HEK293 (cell line): ENCODE results near the gene ADAR.

Source experiments
- CTCF ChIA-PET: fragments of 350-600 bp; formaldehyde crosslinking; extraction: SDS; loops from one replicate; lab custom pipeline; 2021; ENCODE audit warnings: antibody characterized with exemption; lab: Yijun Ruan, JAX
- POLR2A ChIA-PET: fragments of 300-600 bp; formaldehyde crosslinking; extraction: SDS; loops from one replicate; lab custom pipeline; 2020; ENCODE audit warnings: antibody characterized with exemption, inconsistent platforms; lab: Yijun Ruan, JAX
- H3K27ac ChIP-seq: fragments of 200-500 bp; sonication (Bioruptor generic); 2 replicates; pipeline ENCODE4 v1.5.1; 2014; ENCODE audit warnings: low read depth, low read length, control low read depth, inconsistent platforms; ENCODE audit errors: extremely low read depth
- H3K36me3 ChIP-seq, 2 experiments: fragments of 200-500 bp in 1 of 2; sonication (Bioruptor generic) in 1 of 2; 1 replicate in 1 of 2; 2 replicates in 1 of 2; pipeline ENCODE4 v1.5.1; 2014 to 2017; ENCODE audit warnings: inconsistent platforms in 2 of 2, low read length in 2 of 2; ENCODE audit not compliant: control insufficient read depth in 2 of 2, insufficient read depth in 1 of 2
- H3K4me1 ChIP-seq: fragments of 200-500 bp; sonication (Bioruptor generic); 2 replicates; pipeline ENCODE4 v1.5.1; 2014; ENCODE audit warnings: mild to moderate bottlenecking, low read length, inconsistent platforms; ENCODE audit not compliant: control insufficient read depth, insufficient read depth
- H3K4me3 ChIP-seq: 2 replicates; pipeline ENCODE4 v1.5.1; 2011; ENCODE audit warnings: low read depth, mild to moderate bottlenecking, control low read depth, low read length, moderate library complexity
- H3K9me3 ChIP-seq: fragments of 200-500 bp; sonication (Bioruptor generic); 2 replicates; pipeline ENCODE4 v1.5.1; 2014; ENCODE audit warnings: low read depth, low read length, inconsistent platforms; ENCODE audit not compliant: control insufficient read depth, insufficient read depth
- FEZF1 ChIP-seq: fragments of 450-650 bp; formaldehyde crosslinking; IDR thresholded peaks from 2 replicates; pipeline ENCODE4 v1.5.1; 2016; ENCODE audit warnings: missing biosample characterization, missing genetic modification characterization
- GLIS1 ChIP-seq: fragments of 450-650 bp; formaldehyde crosslinking; IDR thresholded peaks from 2 replicates; pipeline ENCODE4 v1.5.1; 2016; ENCODE audit warnings: missing biosample characterization, missing genetic modification characterization
- WT1 ChIP-seq: fragments of 450-650 bp; formaldehyde crosslinking; IDR thresholded peaks from 2 replicates; pipeline ENCODE4 v1.5.1; 2016; ENCODE audit warnings: missing biosample characterization, missing genetic modification characterization
- ZBTB1 ChIP-seq: fragments of 450-650 bp; formaldehyde crosslinking; IDR thresholded peaks from 2 replicates; pipeline ENCODE4 v1.5.1; 2016; ENCODE audit warnings: missing biosample characterization, missing genetic modification characterization
- ZBTB17 ChIP-seq: fragments of 450-650 bp; formaldehyde crosslinking; IDR thresholded peaks from 2 replicates; pipeline ENCODE4 v1.5.1; 2016; ENCODE audit warnings: missing biosample characterization, missing genetic modification characterization
- ZBTB48 ChIP-seq: fragments of 450-650 bp; formaldehyde crosslinking; IDR thresholded peaks from 2 replicates; pipeline ENCODE4 v1.5.1; 2016; ENCODE audit warnings: missing biosample characterization, missing genetic modification characterization
- ZFHX2 ChIP-seq: fragments of 450-650 bp; formaldehyde crosslinking; conservative IDR thresholded peaks from 2 replicates; pipeline ENCODE4 v1.5.1; 2016; ENCODE audit warnings: missing biosample characterization, missing genetic modification characterization
- ZIC2 ChIP-seq: fragments of 450-650 bp; formaldehyde crosslinking; IDR thresholded peaks from 2 replicates; pipeline ENCODE4 v1.5.1; 2016; ENCODE audit warnings: missing biosample characterization, missing genetic modification characterization
- ZNF561 ChIP-seq: fragments of 450-650 bp; IDR thresholded peaks from 2 replicates; pipeline ENCODE4 v1.5.1; 2018; ENCODE audit warnings: missing biosample characterization, missing genetic modification characterization, borderline replicate concordance
- ZNF600 ChIP-seq: fragments of 450-650 bp; formaldehyde crosslinking; IDR thresholded peaks from 2 replicates; pipeline ENCODE4 v1.5.1; 2016; ENCODE audit warnings: missing biosample characterization, missing genetic modification characterization
- ZNF621 ChIP-seq: fragments of 450-650 bp; formaldehyde crosslinking; IDR thresholded peaks from 2 replicates; pipeline ENCODE4 v1.5.1; 2017; ENCODE audit warnings: missing biosample characterization, missing genetic modification characterization
- ZNF664 ChIP-seq: fragments of 450-650 bp; formaldehyde crosslinking; IDR thresholded peaks from 2 replicates; pipeline ENCODE4 v1.5.1; 2016; ENCODE audit warnings: missing biosample characterization, missing genetic modification characterization
- ZNF677 ChIP-seq: fragments of 450-650 bp; IDR thresholded peaks from 2 replicates; pipeline ENCODE4 v1.5.0; 2018; ENCODE audit warnings: missing biosample characterization, mild to moderate bottlenecking, missing genetic modification characterization, moderate library complexity
- ZNF701 ChIP-seq: fragments of 450-650 bp; formaldehyde crosslinking; IDR thresholded peaks from 2 replicates; pipeline ENCODE4 v1.5.1; 2016; ENCODE audit warnings: missing biosample characterization, missing genetic modification characterization
- ZSCAN23 ChIP-seq: fragments of 450-650 bp; formaldehyde crosslinking; IDR thresholded peaks from 2 replicates; pipeline ENCODE4 v1.5.1; 2016; ENCODE audit warnings: missing biosample characterization, missing genetic modification characterization
- TF ChIP-seq, protein P1 (sequence below): fragments of 450-650 bp; formaldehyde crosslinking; IDR thresholded peaks from 2 replicates; pipeline ENCODE4 v1.5.1; 2016; ENCODE audit warnings: missing biosample characterization, missing genetic modification characterization
- TF ChIP-seq, protein P2 (sequence below): fragments of 450-650 bp; formaldehyde crosslinking; IDR thresholded peaks from 2 replicates; pipeline ENCODE4 v1.5.1; 2017; ENCODE audit warnings: missing biosample characterization, missing genetic modification characterization
- TF ChIP-seq, protein P3 (sequence below): fragments of 450-650 bp; formaldehyde crosslinking; IDR thresholded peaks from 2 replicates; pipeline ENCODE4 v1.5.1; 2016; ENCODE audit warnings: missing biosample characterization, missing genetic modification characterization

The ADAR gene

DNA sequence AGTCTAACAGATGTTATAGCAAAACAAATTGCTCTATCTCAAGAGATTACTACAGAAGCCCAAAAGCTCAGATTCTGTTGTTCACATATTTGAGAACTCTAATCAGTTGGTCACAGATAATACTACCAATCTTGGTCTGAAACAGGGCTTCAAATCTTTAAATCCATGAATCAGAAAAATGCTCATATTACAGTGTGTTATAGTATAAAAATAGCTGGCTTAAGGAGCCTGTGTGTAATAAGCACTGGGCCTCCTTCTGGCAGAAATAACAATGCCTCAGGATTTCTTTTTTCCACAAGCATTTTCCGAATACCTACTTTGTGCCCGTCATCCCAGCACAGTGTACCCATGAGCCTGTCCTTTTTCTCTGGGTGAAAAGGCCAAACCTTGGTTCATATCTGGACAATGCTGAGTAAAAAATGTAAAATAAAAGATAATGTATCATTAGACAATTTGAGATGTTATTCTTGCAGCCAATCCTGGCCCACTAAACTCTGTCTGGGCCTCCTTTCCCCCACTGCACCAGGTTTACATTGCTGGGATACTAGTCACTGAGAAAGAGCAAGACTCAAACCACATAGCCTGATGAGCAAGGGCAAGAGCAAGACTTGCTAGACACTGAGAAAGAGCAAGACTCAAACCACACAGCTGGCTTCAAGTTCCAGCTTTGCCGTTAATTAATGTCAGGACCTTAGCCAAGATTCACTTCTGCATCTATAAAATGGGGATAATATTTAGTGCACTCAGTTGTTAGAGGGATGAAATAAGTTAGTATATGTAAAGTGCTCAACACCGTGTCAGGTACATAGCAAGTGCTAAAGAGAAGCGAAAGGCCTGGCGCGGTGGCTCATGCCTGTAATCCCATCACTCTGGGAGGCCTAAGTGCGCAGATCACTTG is 17.0 kb upstream of the ADAR start (continued):
- TF ChIP-seq, protein P1, sequence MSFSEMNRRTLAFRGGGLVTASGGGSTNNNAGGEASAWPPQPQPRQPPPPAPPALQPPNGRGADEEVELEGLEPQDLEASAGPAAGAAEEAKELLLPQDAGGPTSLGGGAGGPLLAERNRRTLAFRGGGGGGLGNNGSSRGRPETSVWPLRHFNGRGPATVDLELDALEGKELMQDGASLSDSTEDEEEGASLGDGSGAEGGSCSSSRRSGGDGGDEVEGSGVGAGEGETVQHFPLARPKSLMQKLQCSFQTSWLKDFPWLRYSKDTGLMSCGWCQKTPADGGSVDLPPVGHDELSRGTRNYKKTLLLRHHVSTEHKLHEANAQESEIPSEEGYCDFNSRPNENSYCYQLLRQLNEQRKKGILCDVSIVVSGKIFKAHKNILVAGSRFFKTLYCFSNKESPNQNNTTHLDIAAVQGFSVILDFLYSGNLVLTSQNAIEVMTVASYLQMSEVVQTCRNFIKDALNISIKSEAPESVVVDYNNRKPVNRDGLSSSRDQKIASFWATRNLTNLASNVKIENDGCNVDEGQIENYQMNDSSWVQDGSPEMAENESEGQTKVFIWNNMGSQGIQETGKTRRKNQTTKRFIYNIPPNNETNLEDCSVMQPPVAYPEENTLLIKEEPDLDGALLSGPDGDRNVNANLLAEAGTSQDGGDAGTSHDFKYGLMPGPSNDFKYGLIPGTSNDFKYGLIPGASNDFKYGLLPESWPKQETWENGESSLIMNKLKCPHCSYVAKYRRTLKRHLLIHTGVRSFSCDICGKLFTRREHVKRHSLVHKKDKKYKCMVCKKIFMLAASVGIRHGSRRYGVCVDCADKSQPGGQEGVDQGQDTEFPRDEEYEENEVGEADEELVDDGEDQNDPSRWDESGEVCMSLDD (tag by site-specific recombination), result no peak
- no peak for TF ChIP-seq ZBTB1 (tag by site-specific recombination)
- no peak for TF ChIP-seq ZNF677 (tag by site-specific recombination)
- no peak for TF ChIP-seq ZSCAN23 (tag by site-specific recombination)

DNA sequence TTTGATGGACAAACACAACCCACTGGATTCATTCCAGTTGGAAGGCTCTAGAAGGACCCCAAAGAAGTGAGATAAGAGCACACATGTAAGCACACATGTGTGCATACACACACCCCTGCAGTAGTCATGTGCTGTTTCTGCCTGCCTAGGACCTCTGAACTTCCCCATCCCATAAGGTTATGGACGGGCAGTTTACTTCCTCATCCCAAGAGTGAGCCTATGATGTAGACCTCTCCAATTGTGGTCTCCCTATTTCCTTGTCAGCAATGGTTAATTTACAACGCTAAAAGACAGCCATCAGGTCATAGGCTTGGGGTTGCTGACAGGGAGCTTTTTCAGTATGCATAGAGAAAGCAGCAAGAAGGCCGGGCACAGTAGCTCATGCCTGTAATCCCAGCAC is 15.4 kb upstream of the ADAR start:
- Histone ChIP-seq H3K36me3 (peaks cover 0 to 29% of the 10 kb centered on the region in 2 experiments; a peak in 2 of 3 replicates), H3K4me1 (peaks cover 4% of the 10 kb centered on the region), H3K9me3 (no peaks in the 10 kb centered on the region), H3K27ac (no peak overlapping the region), H3K4me3 (no peak overlapping the region)
- ChIA-PET POLR2A (no interaction called here), CTCF (interaction anchor here (0.6 kb wide), 1 partner anchor 195 kb away, joined by 3 read pairs; no protein-coding TSS in a partner anchor)
- TF ChIP-seq WT1 (no peak), ZBTB48 (tag by site-specific recombination) (no peak)
- TF ChIP-seq, protein P2, sequence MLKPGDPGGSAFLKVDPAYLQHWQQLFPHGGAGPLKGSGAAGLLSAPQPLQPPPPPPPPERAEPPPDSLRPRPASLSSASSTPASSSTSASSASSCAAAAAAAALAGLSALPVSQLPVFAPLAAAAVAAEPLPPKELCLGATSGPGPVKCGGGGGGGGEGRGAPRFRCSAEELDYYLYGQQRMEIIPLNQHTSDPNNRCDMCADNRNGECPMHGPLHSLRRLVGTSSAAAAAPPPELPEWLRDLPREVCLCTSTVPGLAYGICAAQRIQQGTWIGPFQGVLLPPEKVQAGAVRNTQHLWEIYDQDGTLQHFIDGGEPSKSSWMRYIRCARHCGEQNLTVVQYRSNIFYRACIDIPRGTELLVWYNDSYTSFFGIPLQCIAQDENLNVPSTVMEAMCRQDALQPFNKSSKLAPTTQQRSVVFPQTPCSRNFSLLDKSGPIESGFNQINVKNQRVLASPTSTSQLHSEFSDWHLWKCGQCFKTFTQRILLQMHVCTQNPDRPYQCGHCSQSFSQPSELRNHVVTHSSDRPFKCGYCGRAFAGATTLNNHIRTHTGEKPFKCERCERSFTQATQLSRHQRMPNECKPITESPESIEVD (tag by site-specific recombination), result no peak
- TF ChIP-seq, protein P3, sequence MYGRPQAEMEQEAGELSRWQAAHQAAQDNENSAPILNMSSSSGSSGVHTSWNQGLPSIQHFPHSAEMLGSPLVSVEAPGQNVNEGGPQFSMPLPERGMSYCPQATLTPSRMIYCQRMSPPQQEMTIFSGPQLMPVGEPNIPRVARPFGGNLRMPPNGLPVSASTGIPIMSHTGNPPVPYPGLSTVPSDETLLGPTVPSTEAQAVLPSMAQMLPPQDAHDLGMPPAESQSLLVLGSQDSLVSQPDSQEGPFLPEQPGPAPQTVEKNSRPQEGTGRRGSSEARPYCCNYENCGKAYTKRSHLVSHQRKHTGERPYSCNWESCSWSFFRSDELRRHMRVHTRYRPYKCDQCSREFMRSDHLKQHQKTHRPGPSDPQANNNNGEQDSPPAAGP (tag by site-specific recombination), result no peak

DNA sequence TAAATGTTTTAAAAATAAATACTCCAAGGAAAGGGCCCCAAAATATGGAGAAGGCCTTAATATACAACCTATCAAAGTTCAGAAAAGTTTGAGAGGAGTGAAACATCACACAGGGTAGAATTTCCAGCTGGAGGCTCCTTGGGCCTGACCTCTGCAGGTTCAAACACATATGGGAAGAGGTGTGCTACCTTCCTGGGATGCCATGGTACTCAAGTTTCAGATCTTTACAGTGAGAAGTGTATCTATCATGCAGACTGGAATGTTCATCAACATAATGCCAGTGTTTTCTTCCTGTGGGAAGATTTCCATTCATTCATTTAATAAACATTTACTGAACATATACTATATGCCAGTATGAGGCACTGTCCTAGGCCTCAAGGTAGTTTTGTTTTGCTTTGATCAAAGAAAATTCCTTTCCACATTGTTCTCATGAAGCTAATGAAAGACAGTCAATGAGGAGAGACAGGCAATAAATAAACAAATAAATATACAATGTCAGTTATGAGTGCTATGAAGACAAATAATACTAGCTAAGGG is 14.6 kb upstream of the ADAR start:
- H3K4me3 ChIP-seq, result no peak overlapping the region

DNA sequence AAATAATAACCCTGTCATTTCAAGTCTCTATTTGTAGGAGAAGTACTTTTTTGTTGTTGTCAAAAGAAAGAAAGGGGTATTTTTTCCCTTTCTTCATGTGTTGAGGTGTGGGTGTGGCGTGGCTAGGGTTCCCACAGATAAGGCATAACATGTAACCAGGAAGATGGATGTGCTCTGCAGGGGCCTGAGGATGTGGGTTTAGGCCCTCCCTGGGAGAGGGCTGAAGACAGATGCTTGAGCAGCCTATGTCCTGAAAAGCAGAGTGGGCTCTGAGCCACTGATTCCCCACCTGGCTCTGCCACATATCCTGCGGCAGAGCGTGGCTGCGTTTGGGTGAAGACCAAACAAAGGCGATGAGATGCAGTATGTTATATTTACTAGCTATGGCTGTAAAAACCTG is 13.9 kb upstream of the ADAR start:
- ChIA-PET POLR2A (no interaction called here), CTCF (no interaction called here)
- H3K27ac ChIP-seq, result no peak overlapping the region
- H3K4me3 ChIP-seq, result no peak overlapping the region
- peaks cover 4% of the 10 kb centered on the region for H3K4me1 ChIP-seq
- TF ChIP-seq ZNF600 (tag by site-specific recombination) (peak; percentile 62), ZFHX2 (tag by site-specific recombination) (0 out of 2 replicates have a peak, but pooled peaks have one; percentile 23), ZIC2 (tag by site-specific recombination) (peak; percentile 30; the same call in 1 of the 2 replicates), ZNF561 (tag by site-specific recombination) (no peak), FEZF1 (peak; percentile 48), ZBTB17 (tag by site-specific recombination) (peak; percentile 86), ZNF701 (tag by site-specific recombination) (no peak), GLIS1 (peak; percentile 76)
- peaks cover 0 to 29% of the 10 kb centered on the region in 2 experiments; a peak in 2 of 3 replicates for H3K36me3 ChIP-seq
- H3K9me3 ChIP-seq, result no peaks in the 10 kb centered on the region

More for the DNA sequence above, 14.6 kb upstream of the ADAR start:
- CTCF ChIA-PET, result no interaction called here
- peaks cover 4% of the 10 kb centered on the region for H3K4me1 ChIP-seq
- no peak for TF ChIP-seq ZNF621 (tag by site-specific recombination)
- TF ChIP-seq ZNF664, result peak; percentile 93
- peaks cover 0 to 29% of the 10 kb centered on the region in 2 experiments; a peak in 2 of 3 replicates for H3K36me3 ChIP-seq
- H3K27ac ChIP-seq, result no peak overlapping the region
- no peaks in the 10 kb centered on the region for H3K9me3 ChIP-seq
- POLR2A ChIA-PET, result no interaction called here
